ENCODE measurements around the gene HIRIP3.
"Not testable (repeated sequence)": the region's sequence is repeated elsewhere in the genome, so short reads cannot be mapped to it uniquely, and the experiment has no call there.

Gene HIRIP3, protein sequence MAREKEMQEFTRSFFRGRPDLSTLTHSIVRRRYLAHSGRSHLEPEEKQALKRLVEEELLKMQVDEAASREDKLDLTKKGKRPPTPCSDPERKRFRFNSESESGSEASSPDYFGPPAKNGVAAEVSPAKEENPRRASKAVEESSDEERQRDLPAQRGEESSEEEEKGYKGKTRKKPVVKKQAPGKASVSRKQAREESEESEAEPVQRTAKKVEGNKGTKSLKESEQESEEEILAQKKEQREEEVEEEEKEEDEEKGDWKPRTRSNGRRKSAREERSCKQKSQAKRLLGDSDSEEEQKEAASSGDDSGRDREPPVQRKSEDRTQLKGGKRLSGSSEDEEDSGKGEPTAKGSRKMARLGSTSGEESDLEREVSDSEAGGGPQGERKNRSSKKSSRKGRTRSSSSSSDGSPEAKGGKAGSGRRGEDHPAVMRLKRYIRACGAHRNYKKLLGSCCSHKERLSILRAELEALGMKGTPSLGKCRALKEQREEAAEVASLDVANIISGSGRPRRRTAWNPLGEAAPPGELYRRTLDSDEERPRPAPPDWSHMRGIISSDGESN

GRCh38 chr16:29995324-29995910 is at the start of gene HIRIP3:
Gene HIRIP3, minus strand, starts transcription at chr16:29995617. Its CDS starts 12 bp downstream, at chr16:29995605.
- DNase-seq = peak; percentile 91 to 92

DNA sequence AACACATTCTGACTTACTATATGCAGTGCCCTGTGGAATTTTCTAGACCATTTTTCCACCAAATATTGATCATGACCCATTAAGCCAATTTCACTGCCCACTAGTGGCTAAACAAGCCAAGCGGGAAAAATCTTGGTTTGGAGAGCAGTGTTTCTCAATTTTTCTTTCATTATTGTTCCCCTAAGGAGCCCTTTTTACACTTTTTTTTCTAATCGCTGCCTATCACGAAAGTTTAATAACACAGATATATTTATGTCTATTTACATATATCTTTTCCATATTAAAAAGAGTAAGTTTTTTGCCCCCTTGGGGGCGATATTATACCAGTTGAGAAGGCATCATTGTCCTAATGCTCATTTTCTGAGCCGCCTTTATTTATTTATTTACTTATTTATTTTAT is 46.4 kb upstream of the HIRIP3 start:
- DNase-seq = no peak

DNA sequence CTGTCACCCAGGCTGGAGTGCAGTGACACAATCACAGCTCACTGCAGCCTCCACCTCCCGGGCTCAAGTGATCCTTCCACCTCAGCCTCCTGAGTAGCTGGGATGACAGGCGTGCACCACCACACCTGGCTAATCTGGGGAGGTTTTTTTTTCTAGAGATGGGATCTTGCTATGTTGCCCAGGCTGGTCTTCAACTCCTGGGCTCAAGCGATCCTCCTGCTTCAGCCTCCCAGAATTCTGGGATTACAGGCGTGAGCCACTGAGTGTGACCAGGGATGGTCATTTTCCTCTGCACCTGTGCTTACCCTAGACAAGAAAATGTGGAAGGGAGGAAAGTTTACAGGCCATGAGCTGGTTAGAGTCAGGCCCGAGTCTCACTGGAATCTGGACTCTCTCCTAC is 45.3 kb upstream of the HIRIP3 start:
- not testable (repeated sequence) for DNase-seq

GRCh38 chr16:30040221-30040620 is 44.8 kb upstream of the HIRIP3 start:
- no peak for DNase-seq

DNA sequence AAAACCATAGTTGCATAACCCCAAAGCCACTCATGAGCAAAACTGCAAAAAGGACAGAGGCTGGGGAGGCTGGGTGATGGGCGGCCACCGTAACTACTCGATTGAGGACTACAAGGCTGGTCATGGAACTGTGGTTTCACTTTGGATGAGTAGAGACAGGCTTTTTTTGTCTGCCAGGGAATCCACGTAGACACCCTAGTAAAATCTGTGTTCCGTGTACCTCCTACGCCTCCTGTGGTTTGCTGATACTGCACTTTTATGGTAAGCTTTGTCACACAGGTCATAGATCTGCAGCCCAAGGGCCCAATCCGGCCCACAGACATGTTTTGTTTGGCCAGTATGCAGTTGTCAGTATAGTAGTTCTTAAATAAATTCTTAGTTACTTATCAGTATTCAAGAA is 37.9 kb upstream of the HIRIP3 start:
- peak in 1 of 2 experiments; percentile 40 for DNase-seq

DNA sequence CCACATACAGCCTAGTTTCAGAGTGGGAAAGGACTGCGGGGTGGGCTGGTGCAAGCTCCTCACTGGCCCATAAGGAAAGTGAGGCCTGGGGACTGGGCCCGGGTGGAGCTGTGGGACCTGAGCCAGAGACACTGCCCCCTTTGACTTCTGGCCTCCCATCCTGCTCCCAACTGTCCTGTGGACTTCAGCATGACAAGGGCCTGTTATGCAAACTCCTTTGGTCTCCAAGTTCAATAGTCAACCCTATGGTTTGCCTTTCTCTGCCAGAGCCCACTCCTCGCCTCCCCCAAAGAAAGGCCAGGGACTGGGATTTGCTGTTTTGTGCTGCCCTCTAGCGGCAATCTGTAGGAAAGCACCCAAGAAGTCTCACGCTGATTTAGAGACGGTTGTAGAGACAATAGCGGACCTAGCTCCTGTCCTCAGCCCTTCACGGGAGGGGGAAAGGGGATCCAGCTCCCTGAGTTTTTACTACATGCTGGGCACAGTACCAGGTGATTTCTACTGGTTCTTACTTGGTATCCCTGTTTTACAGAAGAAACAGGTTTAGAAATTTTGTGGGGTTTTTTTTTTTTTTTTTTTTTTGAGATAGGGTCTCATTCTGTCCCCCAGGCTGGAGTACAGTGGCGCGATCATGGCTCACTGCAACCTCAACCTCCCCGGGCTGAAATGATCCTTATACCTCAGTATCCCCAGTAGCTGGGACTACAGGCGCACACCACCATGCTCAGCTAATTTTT is 36.8 kb upstream of the HIRIP3 start:
- DNase-seq = peak; percentile 80 to 82

DNA sequence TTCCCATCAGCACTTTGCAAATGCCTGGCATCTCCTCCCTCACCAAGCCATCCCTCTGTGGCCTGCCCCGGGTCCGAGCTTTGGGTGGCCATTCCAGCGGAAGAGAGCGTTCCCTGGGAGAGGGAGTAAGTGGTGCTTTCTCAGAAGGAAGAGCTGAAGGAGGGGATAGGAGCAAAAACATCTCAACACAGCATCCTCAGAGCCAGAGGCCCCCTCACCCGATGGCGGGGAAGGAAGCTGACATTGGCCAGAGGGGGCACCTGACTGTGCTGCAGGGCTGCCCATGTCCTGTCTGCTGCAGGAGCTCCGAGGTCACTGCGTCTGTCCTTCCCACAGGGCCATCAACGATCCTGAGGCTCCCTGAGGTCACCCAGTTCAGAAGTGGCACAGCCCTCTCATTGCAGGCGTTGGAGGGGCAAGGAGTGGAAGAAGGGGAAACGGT is 36.1 kb upstream of the HIRIP3 start:
- DNase-seq = no peak

DNA sequence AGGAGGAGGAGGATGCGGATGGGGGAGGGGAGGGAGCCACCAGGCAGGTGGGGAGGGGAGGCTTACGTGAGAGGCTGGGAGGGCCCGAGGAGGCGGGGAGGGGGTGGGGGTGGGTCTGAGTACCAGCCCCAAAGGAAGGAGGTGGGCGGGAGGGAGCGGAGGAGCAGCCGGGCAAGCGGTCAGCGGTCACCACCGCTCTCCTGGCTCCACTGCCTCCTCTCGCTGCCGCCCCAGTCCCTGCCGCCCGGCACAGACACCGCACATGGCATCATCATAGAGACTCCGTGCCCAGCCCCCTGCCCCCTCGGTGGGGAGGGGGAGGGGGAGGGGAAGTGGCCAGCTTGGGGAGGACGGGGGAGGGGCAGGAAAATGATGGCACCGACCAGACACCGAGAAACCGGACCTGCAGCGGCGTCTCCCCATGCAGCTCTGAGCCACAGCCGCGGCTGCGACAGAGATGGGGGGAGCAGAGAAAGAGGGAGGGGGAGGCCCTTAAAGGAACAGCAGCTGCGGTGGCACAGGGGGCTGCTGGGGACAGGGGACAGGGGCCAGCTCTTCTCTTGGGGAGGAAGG is 35.5 kb upstream of the HIRIP3 start, which contains the start of gene TLCD3B:
Gene TLCD3B, minus strand, starts transcription at position 431 of the 573 bp plus-strand sequence. CDS start 744 bp downstream, outside the sequence.
- no peak for DNase-seq

- no peak for DNase-seq
Measured at GRCh38 chr16:30030011-30030685, 34.7 kb upstream of the HIRIP3 start.

- DNase-seq = peak; percentile 40 to 52
Measured at GRCh38 chr16:30028438-30029076, 33.1 kb upstream of the HIRIP3 start.

- no peak for DNase-seq
Measured at GRCh38 chr16:30027588-30028437, 32.4 kb upstream of the HIRIP3 start.

DNA sequence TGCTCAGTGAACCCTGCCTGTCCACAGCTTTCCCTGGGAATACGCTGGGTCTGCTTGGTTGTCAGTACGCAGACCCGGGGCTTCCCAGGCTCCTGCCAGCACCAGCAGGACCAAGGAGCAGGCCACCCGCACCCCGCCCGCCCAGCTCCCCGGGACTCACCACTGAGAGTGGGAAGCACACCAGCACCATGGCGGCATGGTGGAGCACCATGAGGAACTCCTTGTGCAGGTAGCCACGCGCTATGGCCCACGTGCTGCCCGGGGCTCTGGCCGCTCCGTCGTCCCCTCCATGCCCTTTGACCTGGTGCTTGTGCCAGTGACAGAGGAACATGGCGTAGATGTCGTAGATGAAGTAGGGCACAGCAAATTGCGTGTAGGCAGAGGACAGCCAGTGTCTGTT is 31.0 kb upstream of the HIRIP3 start:
- DNase-seq = no peak

- DNase-seq = no peak
Measured at GRCh38 chr16:30025574-30025973, 30.2 kb upstream of the HIRIP3 start.

GRCh38 chr16:30025156-30025555 is 29.7 kb upstream of the HIRIP3 start:
- DNase-seq = no peak

GRCh38 chr16:30024451-30024850 is 29.0 kb upstream of the HIRIP3 start:
- no peak for DNase-seq

DNA sequence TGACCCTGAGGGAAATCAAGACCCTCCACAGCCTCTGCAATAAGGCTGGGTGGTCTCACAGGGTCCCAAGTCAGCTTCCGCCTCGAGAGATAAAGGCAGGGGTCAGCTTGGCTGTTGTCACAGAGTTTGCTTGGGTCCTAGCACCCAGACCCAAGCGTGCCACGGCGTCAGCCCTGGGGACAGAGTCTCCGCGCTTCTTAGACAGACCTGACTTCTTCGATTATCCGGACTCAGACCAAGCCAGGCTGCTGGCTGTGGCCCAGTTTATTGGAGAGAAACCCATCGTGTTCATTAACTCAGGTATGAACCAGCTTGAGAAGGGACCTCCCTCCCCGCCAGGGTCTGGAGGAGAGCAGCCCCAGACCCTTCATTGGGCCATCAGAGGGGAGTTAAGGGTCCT is 28.2 kb upstream of the HIRIP3 start:
- DNase-seq = no peak

- no peak for DNase-seq
Measured at GRCh38 chr16:30022887-30023286, 27.5 kb upstream of the HIRIP3 start, which contains the start of gene C16orf92. Gene C16orf92, plus strand, starts transcription at chr16:30023198. Its CDS starts 143 bp downstream, at chr16:30023341.

- DNase-seq = no peak
Measured at GRCh38 chr16:30018731-30019158, 23.3 kb upstream of the HIRIP3 start.

DNA sequence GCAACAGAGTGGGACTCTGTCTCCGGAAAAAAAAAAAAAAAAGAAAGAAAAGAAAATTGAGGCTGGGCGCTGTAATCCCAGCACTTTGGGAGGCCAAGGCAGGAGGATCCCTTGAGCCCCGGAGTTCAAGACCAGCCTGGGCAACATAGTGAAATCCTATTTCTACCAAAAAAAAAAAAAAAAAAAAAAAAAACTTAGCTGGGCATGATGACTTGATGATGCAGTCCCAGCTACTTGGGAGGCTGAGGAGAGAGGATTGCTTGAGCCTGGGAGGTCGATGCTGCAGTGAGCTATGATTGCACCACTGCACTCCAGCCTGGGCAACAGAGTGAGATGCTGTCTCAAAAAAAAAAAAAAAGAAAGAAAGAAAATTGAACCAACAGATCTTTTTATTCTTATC is 22.5 kb upstream of the HIRIP3 start:
- not testable (repeated sequence) for DNase-seq

- no peak for DNase-seq
Measured at GRCh38 chr16:30017277-30017656, 21.9 kb upstream of the HIRIP3 start.

All from activated T-cell treated with anti-CD3 and anti-CD28 coated beads, Interleukin-2, amount 50 U/mL, for 48 hours (primary cell).